GM21526 (cell line): Measurements from ENCODE around the gene CDC5L.

ENCODE experiments used
- ATAC-seq: cut with Tn5 transposase; IDR thresholded peaks from one replicate; pipeline ENCODE4 v1.9.1; 2021; ENCODE audit warnings: moderate library complexity; ENCODE audit not compliant: unreplicated experiment, low FRiP score

The CDC5L gene

GRCh38 chr6:44373051-44373450 lies 14.5 kb upstream of the CDC5L start:
- ATAC-seq: no peak

GRCh38 chr6:44373787-44374186 lies 13.7 kb upstream of the CDC5L start:
- ATAC-seq: no peak

- no peak for ATAC-seq
These were observed 12.4 kb upstream of the CDC5L start for GRCh38 chr6:44375071-44375470.

DNA sequence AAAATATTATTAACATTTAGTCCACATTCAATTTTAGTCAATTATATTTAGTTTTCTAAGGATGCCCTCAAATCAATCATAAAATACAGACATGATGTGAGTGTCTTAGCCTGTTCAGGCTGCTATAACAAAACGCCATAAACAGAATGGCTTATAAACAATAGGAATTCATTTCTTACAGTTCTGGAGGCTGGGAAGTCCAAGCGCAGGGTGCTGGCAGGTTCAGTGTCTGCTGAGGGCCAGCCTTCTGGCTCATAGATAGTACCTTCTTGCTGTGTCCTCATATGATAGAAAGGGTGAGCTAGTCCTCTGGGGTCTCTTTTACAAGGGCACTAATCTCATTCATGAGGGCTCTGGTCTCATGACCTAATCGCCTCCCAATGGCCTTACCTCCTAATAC lies 10.0 kb upstream of the CDC5L start:
- ATAC-seq: no peak

- ATAC-seq: no peak
These were observed 9.5 kb upstream of the CDC5L start for GRCh38 chr6:44377971-44378370.

- ATAC-seq: no peak
These were observed 5.8 kb upstream of the CDC5L start for GRCh38 chr6:44381739-44382138.

GRCh38 chr6:44386364-44386928 lies 1.1 kb upstream of the CDC5L start:
- ATAC-seq: no peak

DNA sequence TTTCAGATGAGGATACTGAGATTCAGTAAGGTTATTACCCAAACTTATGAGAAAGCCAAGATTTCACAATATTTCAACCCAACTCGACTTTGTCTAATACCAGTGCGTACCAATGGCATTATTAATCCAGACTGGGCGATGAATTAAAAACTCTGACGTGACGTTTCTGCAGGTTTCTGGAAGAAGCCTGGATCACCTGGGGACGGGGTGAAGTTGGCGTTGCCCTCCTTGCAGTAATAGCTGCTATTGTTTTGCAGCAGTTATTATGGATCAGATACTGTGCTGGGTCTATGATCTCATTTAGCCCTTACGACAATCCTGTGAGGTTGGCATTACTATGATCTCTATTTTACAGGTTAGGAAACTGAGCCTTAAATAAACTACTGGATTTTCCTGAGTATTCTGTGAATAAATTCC lies 569 bp upstream of the CDC5L start:
- peak; percentile 13 for ATAC-seq

GRCh38 chr6:44388135-44388487 lies 605 bp downstream of the CDC5L start:
- ATAC-seq: no peak

GRCh38 chr6:44388887-44389286 lies 1.4 kb downstream of the CDC5L start:
- ATAC-seq: no peak

DNA sequence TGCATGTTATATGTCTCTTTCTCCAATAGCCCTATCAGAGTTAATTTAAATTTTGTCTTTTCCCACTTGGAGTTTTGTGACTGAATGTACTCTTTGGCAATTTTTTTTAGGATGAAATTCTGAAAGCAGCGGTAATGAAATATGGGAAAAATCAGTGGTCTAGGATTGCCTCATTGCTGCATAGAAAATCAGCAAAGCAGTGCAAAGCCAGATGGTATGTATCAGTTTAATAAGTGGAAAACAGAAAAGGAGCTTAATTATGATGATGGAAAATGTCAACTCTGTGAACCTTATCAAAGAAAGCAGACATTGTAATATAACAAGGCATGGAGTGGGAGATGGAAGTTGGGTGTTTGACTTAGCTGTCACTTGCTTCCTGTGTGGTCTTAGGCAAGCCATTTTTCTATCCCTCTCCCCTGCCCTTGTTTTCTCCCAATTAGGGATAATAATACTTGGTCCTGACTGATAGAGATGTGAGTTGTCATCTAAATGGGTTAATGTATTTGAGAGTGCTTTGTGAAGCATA lies 2.7 kb downstream of the CDC5L start:
- ATAC-seq: no peak

GRCh38 chr6:44395501-44395900 lies 8.0 kb downstream of the CDC5L start:
- no peak for ATAC-seq

GRCh38 chr6:44396968-44397367 lies 9.5 kb downstream of the CDC5L start:
- ATAC-seq: no peak

DNA sequence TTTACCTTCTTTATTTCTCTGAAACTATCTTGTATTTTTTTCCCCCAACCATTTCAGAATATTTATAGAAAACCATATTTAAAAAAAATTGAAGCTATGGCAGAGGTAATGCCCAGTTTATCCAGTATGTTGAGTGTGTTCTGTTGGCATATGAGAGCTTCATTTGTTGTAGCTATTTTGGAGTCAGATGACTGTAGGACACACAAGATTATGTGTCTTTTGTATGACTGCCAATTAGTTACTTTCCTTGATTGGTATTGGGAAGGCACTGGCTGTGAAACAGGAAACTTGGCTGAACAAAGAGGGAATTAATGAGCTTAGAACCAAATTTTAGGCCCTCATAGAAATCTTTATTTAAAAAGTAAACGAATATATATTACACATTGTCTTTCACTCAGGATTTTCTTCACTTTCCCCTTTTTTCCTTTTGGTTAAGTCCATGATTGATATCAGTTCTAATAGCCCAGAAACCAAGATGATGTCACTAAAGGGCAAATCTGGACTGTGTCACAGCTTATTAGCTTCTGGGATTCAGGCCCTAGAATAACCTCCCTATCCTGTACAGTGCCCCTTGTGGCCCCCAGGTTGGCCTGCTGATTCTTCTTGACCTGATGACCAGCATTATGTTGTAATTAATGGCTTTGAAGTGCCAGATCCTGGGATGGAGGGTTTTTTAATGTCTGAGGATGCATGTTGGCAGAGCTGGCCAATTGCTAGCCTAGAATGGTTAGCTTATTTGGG lies 10.1 kb downstream of the CDC5L start:
- ATAC-seq: no peak

GRCh38 chr6:44399991-44400390 lies 12.5 kb downstream of the CDC5L start:
- ATAC-seq: no peak

DNA sequence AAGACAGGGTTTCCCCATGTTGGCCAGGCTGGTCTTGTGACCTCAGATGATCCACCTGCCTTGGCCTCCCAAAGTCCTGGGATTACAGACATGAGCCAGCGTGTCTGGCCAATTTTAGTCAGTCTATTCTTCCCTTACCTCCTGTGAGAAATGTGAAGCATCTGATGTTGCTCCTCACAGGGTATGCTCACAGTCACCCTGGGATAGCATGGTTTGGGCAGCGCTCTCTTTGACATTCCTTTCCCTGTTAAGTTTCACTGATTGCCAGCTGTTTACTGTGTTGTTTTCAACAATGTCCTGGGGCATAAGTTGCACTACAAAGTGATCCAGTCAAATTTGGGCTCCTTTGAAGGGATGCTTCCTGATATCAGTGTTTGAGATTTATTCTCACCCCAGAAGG lies 13.1 kb downstream of the CDC5L start:
- ATAC-seq: no peak

DNA sequence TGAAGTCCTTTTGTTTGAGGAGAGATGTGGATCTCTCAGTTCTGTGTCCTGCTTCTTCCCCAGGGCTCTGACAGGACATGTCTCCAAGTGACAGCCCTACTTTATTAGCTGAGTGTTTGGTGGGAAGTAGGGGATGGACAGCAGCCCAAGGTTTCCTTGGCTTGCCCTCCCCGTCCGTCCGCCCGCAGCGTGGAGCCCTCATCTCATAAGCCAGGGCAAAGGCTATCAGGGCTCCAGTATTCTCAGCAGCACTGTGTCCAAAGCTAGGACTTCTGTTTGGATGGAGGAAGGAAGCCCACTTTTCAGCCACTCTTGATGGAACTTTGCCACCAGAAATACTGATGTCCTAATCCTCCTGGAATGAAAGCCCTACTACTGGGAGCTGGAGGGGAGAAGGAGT lies 13.6 kb downstream of the CDC5L start:
- no peak for ATAC-seq

- ATAC-seq: no peak
These were observed 16.7 kb downstream of the CDC5L start for GRCh38 chr6:44404022-44404714.

- no peak for ATAC-seq
These were observed 17.2 kb downstream of the CDC5L start for GRCh38 chr6:44404715-44405099.

DNA sequence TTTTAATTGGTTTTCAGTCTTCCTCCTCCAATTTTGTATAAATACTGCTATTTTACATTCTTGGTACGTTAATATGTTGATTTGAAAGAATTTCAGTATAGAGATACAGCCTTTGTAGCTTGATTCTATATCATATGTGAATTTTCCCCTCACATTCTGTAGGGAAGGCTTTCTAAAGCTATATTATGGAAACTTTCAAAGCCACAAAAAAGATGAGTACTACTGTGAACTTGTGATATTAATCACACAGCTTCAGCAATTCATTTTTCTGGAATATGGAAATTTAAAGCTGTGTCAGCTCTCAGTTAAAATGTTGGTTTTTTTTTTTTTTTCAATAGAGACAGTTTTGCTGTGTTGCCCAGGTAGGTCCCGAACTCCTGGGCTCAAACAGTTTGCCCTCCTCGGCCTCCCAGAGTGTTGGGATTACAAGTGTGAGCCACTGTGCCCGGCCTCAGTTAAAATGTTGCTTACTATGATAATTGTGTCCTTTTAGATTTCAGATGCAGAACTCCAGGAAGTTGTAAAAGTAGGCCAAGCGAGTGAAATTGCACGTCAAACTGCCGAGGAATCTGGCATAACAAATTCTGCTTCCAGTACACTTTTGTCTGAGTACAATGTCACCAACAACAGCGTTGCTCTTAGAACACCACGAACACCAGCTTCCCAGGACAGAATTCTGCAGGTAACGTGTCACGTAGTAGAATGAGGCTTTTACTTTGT lies 20.6 kb downstream of the CDC5L start:
- no peak for ATAC-seq

DNA sequence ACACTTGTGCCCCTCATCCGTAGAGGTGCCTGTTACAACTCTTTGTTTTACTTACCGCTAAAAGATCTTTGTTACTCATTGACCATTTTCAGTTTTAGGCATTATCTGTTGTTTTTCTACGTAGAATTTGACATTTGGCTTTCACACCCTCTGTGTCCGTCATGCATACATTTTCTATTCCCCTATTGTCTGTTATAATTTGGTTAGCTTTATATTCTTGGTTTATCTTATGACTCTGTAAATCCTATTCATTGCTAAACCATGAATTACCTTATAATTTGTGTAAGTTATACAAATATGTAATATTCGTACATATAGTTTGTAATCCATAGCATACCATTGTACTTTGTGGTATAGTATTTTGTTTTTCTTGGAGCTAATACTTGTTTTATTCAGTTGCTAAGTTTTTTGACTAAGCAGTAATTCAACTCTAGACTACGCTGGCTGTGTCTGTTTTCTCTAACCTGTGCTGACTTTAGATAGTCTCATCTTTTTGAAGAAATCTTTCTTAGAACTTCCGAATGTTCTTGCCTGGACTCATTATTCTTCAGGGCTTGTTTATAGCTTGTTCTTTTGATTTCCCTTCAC lies 21.8 kb downstream of the CDC5L start:
- ATAC-seq: no peak
